ENCODE data around the gene LTBP1.

LTBP1 gene

GRCh38 chr2:33011941-33012340 lies 65.2 kb downstream of the LTBP1 start:
- no peak for DNase-seq

DNA sequence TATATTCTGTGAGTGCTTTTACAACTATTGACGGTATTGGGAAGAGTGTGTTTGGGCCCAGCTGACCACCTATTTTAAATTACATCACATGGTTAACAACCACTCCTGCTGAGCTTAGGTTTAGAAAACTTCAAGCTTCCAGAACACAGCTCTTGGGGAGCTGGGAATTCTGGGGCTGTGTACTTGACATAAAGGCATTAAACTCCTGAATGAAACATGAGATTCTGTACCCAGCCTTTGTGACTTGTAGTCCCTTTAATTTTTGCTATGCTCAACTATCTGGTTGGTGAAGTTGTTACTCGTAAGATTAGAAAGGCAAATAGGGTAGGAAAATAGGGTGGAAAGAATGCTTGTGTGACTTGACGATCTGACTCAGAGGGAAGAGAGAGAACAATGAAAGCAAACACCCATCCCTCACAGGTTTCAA lies 66.9 kb downstream of the LTBP1 start:
- no peak for DNase-seq

- DNase-seq = no peak
These were observed 67.5 kb downstream of the LTBP1 start for GRCh38 chr2:33014268-33014667.

DNA sequence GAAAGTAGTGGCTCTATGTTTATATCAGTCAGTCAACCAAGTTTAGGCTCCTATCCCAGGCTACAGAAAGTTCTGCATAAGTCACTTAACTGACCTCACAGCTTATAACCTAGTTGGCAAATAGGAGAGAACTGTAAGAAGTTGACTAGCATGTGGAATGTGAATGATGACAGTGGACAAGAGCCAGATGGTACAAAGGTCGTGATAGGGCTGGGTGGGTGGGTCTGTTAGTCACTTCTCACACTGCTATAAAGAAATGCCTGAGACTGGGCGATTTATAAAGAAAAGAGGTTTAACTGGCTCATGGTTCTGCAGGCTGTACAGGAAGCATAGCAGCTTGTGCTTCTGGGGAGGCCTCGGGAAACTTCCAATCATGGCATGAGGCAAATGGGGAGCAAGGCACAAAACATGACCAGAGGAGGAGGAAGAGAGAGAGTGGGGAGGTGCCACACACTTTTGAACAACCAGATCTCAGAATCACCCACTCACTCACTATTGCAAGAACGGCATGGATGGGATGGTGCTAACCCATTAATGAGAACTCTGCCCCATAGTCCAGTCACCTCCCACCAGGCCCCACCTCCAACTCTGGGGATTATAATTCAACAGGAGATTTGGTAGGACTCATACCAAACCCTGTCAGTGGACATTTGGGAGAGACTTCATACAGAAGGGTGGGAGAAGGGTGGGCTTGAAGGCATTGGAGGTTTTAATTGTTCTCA lies 68.8 kb downstream of the LTBP1 start:
- DNase-seq = no peak

DNA sequence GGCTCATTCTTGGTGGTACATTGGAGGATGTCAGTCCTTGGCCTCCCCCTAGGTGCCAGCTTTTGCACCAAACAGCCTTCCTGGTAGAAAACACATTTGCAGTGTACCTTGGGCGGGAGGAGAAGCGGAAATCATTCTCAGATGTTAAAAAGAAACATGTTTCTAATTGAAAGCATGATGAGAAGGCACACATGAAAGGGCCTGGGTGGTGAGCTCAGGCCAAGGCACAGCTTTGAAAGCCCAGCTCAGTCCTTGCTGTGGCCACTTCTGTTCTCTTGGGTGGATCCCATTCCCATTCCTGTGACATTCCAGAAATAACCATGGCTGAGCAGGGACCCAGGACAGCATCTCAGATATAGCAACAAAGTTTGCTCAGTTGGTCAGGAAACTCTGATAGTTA lies 71.5 kb downstream of the LTBP1 start:
- no peak for DNase-seq

DNA sequence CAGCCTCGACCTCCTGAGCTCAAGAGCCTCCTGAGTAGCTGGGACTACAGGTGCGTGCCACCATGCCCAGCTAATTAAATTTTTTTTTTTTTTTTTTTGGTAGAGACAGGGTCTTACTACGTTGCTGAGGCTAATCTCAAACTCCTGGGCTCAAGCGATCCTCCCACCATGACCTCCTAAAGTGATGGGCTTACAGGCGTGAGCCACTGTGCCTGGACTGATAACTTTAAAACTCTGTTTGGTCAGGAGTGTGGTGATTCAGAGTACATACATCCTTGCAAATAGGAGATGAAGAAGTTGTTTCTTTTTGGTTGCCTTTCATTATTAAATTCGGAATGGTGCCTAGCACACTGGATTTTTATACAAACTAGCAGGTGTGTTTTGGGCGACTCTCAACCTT lies 73.0 kb downstream of the LTBP1 start:
- no peak for DNase-seq

DNA sequence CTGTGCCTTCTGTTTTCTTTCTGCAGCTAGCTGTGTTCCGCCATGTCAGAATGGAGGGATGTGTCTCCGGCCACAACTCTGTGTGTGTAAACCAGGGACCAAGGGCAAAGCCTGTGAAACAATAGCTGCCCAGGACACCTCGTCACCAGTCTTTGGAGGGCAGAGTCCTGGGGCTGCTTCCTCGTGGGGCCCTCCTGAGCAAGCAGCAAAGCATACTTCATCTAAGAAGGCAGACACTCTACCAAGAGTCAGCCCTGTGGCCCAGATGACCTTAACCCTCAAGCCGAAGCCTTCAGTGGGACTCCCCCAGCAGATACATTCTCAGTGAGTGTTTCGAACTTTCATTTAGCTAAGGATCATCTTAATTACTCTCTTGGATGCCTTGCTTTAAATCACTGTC lies 74.1 kb downstream of the LTBP1 start:
- no peak for DNase-seq

DNA sequence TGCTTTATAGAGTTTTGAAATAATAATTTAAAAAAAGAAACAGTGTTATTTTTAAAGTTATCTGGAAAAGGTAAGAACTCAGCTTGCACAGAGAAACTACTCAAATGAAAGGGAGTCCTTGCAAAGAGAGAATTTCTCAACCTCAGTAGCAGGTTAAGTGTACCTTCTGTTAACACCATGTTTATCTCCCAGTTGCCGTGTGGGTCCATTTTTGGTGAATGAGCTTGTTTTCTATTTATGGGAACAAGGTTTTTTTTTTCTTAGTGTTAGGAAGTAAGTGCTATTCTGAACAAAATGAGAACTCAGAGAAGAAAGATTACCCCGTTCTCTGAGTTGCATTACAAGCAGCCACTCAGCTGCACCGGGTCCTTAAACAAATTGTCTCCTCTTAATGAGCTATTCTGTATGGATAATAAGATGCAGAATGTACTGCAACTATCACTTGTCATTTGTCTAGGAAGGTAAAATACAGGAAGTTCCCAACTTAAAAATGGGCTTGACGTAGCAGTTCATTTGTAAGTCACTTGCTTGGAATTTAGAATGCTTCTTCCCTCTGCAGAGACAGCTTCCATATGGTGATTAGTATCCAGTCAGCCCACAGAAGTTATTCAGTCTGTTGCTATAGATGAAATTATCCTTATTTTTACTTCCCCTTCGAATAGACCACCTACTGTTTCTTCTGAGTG lies 74.9 kb downstream of the LTBP1 start:
- DNase-seq = no peak

DNA sequence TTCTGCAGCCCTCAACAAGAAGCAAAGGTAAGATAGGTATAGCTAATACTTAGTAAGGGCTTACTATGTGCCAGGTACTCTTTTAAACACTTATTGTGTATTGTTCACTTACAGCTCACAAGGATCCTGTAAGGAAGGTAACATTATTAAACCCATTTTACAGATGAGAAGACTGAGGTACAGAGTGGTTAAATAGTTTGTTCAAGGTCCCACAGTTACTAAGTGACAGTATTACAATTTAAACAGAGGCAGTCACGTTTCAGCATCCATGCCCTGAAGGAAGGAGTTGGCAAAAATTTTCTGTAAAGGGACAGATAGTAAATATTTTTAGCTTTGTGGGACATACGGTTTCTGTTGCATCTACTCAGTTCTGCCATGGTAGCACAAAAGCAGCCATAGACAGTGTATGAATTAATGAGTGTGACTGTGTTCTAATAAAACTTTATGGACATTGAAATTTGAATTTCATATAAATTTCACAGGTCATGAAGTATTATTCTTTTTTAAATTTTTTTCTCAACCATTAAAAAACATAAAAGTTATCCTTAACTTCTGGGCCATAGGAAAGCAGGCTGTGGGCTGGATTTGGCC lies 75.7 kb downstream of the LTBP1 start:
- no peak for DNase-seq

DNA sequence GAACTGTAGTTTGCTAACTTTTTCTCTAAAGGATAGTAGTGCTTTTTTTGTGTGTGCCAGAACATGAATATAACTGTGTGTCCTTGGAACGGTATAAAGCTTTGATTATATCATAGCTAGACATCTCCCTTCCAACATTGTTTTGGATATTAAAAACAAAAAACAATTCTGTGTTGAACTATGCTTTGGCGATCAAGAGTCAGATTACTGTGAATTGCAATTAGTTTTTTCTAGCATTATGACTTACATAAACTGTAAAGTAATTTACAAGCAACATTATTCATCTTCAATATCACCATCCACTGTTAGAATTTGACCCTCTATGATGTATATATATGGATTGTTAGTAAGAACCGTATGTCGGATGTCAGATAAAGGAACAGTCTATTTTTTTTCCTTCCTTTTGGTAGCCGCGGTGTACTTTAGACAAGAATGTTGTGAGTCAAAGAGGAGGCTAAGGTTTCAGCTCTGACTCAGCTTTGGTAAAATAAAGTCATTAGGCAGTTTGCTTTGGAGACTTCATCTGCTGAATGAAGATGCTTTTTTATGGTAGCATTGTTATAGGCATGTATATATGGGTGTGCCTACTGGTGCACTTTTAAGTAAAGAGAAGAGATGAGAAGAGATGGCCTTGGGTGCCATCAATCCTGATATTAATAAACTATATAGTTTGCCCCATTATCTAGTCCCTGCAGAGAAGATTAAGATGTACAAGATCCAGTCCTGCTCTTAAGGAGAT lies 76.4 kb downstream of the LTBP1 start:
- no peak for DNase-seq

GRCh38 chr2:33023728-33024500 lies 77.2 kb downstream of the LTBP1 start:
- DNase-seq = no peak

DNA sequence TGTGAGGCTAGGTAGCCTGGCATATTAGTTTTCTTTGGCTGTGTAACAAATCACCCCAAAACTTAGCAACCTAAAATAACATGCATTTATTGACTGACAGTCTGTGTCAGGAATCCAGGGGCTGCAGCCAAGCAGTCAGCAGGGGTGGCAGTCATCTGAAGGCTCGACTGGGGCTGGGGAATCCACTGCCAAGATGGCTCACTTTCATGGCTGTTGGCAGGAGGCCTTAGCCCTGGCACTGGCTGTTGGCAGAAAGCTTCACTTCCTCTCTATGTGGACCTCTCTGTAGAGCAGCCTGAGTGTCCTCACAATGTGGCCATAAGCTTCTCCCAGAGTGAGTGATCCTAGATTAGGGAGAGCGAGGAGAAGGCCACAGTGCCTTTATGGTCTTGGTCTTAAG lies 78.0 kb downstream of the LTBP1 start:
- no peak for DNase-seq

DNA sequence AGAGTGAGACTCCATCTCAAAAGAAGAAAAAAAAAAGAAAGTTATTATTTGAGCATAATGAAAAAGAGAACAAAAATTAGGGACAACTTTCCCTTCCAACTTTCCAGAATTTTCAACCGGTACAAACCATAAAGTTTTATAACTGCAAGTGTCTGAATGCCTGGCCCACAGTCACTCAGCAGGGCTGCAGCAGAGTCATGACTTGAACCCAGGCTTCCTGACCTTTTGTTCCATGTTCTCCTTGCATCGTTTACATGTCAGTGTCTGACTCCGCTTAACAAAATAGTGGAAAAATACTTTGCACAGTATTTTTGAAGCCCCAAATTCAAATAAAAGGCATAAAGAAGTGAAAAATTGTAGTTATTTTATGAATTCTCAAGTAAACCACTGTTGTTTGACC lies 82.7 kb downstream of the LTBP1 start:
- no peak for DNase-seq

- DNase-seq = no peak
These were observed 83.2 kb downstream of the LTBP1 start for GRCh38 chr2:33029926-33030325.

- DNase-seq = no peak
These were observed 83.6 kb downstream of the LTBP1 start for GRCh38 chr2:33030326-33030725.

DNA sequence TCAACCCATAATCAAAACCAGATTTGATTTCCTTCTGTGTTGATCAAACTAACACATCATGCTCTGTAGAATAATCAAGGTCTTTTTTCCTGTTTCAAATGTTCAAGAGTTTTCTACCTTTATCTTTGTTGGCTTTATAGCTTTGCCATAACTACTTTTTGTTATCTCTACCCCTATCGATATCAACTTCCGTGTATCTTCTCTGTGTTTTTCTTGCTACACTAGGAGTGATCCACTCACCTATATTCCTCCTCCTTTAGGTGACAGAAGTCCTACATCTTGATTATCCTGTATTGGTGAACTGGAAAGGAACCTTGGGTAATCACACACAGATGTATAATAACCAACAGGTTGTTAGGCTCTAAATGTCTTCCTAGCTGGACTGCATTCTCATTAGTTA lies 85.5 kb downstream of the LTBP1 start:
- no peak for DNase-seq

DNA sequence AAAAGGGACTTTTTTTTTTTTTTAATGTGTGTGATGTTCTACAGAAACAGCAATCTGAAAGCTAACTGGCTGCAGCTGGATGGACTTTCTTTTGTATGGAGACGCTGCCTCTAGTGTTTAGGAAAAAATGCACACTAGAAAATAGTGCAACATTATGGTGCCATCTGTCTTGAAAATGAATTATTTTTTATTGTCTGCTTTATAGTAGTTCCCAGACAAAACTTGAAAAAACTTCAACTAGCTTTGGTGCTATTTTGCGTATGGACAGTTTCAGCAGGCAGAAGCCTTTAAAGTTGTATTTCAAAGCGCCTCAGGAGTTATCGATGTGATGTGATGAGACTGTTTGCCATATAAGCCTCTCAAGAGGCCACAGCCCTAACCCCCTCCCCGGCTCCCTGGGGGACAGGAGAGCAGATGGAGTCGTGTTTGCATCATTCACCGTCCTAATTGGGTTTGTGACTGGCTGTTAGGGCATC lies 86.9 kb downstream of the LTBP1 start:
- DNase-seq = no peak

DNA sequence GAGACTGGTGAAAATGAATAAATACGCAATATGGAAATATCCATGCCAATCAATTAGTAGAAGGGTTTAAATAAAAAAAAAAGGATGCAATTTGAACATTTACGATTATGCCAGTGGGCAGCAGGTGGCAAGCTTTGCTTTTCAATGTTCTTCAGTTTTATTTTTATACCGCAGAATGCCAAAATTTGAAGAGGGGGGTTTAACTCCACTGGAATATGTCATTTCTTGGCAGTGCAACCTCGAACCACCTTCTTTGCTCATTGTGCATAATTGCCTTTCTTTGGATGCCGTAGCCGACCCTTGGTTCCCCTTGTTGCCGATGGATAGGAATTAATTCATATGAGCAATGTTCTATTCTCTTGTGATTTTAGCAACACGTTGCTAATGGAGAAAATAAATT lies 88.0 kb downstream of the LTBP1 start:
- no peak for DNase-seq

GRCh38 chr2:33038230-33038629 lies 91.5 kb downstream of the LTBP1 start:
- no peak for DNase-seq

DNA sequence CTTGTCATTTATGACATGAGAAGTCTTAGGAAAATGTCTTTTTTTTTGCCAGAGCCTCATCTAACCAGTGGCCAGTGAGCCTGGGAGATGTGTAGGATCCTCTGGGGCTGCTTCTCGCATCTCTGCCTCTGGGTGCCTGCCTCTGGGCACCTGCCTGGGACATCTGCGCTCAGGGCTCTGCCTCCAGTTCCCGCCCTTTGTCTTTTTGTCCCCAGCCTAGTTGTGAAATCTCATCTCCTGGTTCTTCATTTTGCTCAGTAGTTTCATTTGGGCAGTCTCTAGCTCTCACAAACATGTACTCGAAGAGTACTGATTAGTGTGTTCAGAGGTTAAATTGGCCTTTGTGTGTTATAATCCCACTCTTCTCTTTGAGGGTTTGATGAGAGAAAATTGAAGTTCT lies 92.0 kb downstream of the LTBP1 start:
- no peak for DNase-seq

GRCh38 chr2:33040541-33040940 lies 93.8 kb downstream of the LTBP1 start:
- DNase-seq = no peak

- no peak for DNase-seq
These were observed 95.5 kb downstream of the LTBP1 start for GRCh38 chr2:33042265-33042664.

- DNase-seq = no peak
These were observed 96.1 kb downstream of the LTBP1 start for GRCh38 chr2:33042819-33043218.

Data from CD4-positive, alpha-beta T cell treated with Interleukin-6 for 4 hours (primary cell).